Liver (tissue), 9 donors: ENCODE results near the gene CD200R1L. TPM values are rescaled to one million over a fixed set of nuclear protein-coding genes. Genes with fewer than 3 reads are reported as not detected.

ENCODE experiments used
- DNase-seq: peaks from one replicate; pipeline ENCODE4 v3.0.0-alpha.2; 2017; ENCODE audit warnings: low spot score
- H3K27ac ChIP-seq, 2 donors: one replicate each; pipeline ENCODE4 v1.7.0; 2013; ENCODE audit warnings: inconsistent platforms in 2 of 2, low read length in 2 of 2, control low read depth in 1 of 2, low read depth in 1 of 2, mild to moderate bottlenecking in 1 of 2
- H3K27me3 ChIP-seq, 4 donors: one replicate each; pipeline versions ENCODE4 v1.6.1 to v1.7.0; 2013; ENCODE audit warnings: low read length in 3 of 4, inconsistent platforms in 1 of 4, mild to moderate bottlenecking in 1 of 4, moderate library complexity in 1 of 4; ENCODE audit not compliant: control insufficient read depth in 4 of 4, insufficient read depth in 4 of 4
- H3K36me3 ChIP-seq, 4 donors: one replicate each; pipeline versions ENCODE4 v1.6.1 to v1.7.0; 2013; ENCODE audit warnings: low read length in 3 of 4, mild to moderate bottlenecking in 3 of 4, low read depth in 1 of 4, moderate library complexity in 1 of 4; ENCODE audit not compliant: control insufficient read depth in 4 of 4, insufficient read depth in 3 of 4
- H3K4me1 ChIP-seq, 4 donors: one replicate each; pipeline versions ENCODE4 v1.6.1 to v1.7.0; 2013; ENCODE audit warnings: low read length in 3 of 4, mild to moderate bottlenecking in 3 of 4, moderate library complexity in 1 of 4; ENCODE audit not compliant: control insufficient read depth in 4 of 4, insufficient read depth in 4 of 4
- H3K4me3 ChIP-seq, 3 donors: one replicate each; pipeline versions ENCODE4 v1.6.1 to v1.7.0; 2013; ENCODE audit warnings: low read length in 3 of 3, control low read depth in 1 of 3, low read depth in 1 of 3, mild to moderate bottlenecking in 1 of 3
- H3K9ac ChIP-seq, 2 donors: one replicate each; pipeline ENCODE4 v1.7.0; 2013; ENCODE audit warnings: low read length in 2 of 2, mild to moderate bottlenecking in 2 of 2, moderate library complexity in 2 of 2, control low read depth in 1 of 2, low read depth in 1 of 2
- H3K9me3 ChIP-seq, 4 donors: one replicate each; pipeline versions ENCODE4 v1.6.1 to v1.7.0; 2013; ENCODE audit warnings: low read length in 3 of 4; ENCODE audit not compliant: control insufficient read depth in 4 of 4
- ATF3 ChIP-seq: IDR thresholded peaks from 2 replicates; pipeline ENCODE4 v1.6.1; 2016; ENCODE audit warnings: antibody characterized with exemption
- EGR1 ChIP-seq, 2 donors: IDR thresholded peaks; 2 replicates each; pipeline ENCODE4 v1.6.1; 2016 to 2018; ENCODE audit warnings: antibody characterized with exemption in 2 of 2, low read depth in 2 of 2
- FOXA1 ChIP-seq: IDR thresholded peaks from 2 replicates; pipeline ENCODE4 v1.6.1; 2016; ENCODE audit warnings: antibody characterized with exemption
- GABPA ChIP-seq, 2 donors: IDR thresholded peaks in 1 of 2; conservative IDR thresholded peaks in 1 of 2; 2 replicates each; pipeline ENCODE4 v1.6.1; 2016; ENCODE audit warnings: antibody characterized with exemption in 2 of 2, mild to moderate bottlenecking in 1 of 2, moderate library complexity in 1 of 2
- HNF4G ChIP-seq: IDR thresholded peaks from 2 replicates; pipeline ENCODE4 v1.6.1; 2016; ENCODE audit warnings: antibody characterized with exemption
- JUND ChIP-seq, 2 donors: IDR thresholded peaks; 2 replicates each; pipeline ENCODE4 v1.6.1; 2016; ENCODE audit warnings: antibody characterized with exemption in 2 of 2
- NR2F2 ChIP-seq: IDR thresholded peaks from 2 replicates; pipeline ENCODE4 v1.6.1; 2016; ENCODE audit warnings: antibody characterized with exemption
- RAD21 ChIP-seq, 2 donors: IDR thresholded peaks; 2 replicates each; pipeline ENCODE4 v1.6.1; 2016; ENCODE audit warnings: antibody characterized with exemption in 2 of 2, mild to moderate bottlenecking in 2 of 2
- REST ChIP-seq: IDR thresholded peaks from 2 replicates; pipeline ENCODE4 v1.6.1; 2016; ENCODE audit warnings: antibody characterized with exemption, mild to moderate bottlenecking
- TAF1 ChIP-seq: conservative IDR thresholded peaks from 2 replicates; pipeline ENCODE4 v1.6.1; 2016; ENCODE audit warnings: antibody characterized with exemption, mild to moderate bottlenecking
- YY1 ChIP-seq: IDR thresholded peaks from 2 replicates; pipeline ENCODE4 v1.6.1; 2016; ENCODE audit warnings: antibody characterized with exemption, mild to moderate bottlenecking
- WGBS: extraction: QIAGEN DNeasy Blood & Tissue Kit; methylation state at CpG from one replicate; pipeline ENCODE4 v1.1.7; 2013; 5-methylcytosine and 5-hydroxymethylcytosine counted together
- polyA plus RNA-seq, 2 donors: library from polyadenylated mRNA; stranded (reverse) in 1 of 2; unstranded in 1 of 2; fragments of 200-250 nt in 1 of 2; fragments of >200 nt in 1 of 2; fragmentation: Nextera tagmentation in 1 of 2; extraction: Ambion mirVana in 1 of 2; gene quantifications; one replicate each; pipeline versions ENCODE4 v1.2.1 to v1.2.3, GENCODE V29; 2013 to 2015
- total RNA-seq, 2 donors: library from RNA; depleted of rRNA; stranded (reverse); fragments of >200 nt; gene quantifications; one replicate each; pipeline ENCODE4 v1.2.3, GENCODE V29; 2014
- TF ChIP-seq, protein P1 (sequence below): IDR thresholded peaks from 2 replicates; pipeline ENCODE4 v1.6.1; 2016; ENCODE audit warnings: antibody characterized with exemption
- TF ChIP-seq, protein P2 (sequence below): IDR thresholded peaks from 2 replicates; pipeline ENCODE4 v1.6.1; 2016; ENCODE audit warnings: antibody characterized with exemption
- donor health status: healthy.
- donor health status: healthy.
- donor health status: healthy.
- donor health status: healthy.
- donor health status: healthy.

Gene CD200R1L
- total and polyA plus RNA-seq, 4 donors, result not detected

DNA sequence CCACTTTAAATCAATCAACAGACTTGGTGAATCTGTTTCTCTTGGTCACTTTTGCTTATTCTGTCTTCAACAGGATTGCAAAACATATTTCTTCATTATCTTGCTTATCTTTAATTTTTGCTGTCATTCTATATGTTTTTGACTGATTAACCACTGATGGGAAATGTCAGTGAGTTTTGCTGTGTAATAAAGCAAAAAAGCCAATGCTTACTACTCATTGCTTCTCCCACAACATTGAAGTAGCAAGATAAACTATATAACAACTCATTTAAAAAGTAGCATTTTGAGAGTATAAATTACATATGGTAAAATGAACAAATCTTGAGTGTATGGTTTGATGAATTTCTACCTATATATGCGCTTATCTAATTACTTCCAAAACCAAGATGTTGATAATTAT is 892 bp downstream of the CD200R1L start:
- WGBS, result 61% methylated on average over 1 of the region's 1 CpG
- peaks cover 0 to 4% (median 2%) of the 10 kb centered on the region in 4 donors for H3K9me3 ChIP-seq

DNA sequence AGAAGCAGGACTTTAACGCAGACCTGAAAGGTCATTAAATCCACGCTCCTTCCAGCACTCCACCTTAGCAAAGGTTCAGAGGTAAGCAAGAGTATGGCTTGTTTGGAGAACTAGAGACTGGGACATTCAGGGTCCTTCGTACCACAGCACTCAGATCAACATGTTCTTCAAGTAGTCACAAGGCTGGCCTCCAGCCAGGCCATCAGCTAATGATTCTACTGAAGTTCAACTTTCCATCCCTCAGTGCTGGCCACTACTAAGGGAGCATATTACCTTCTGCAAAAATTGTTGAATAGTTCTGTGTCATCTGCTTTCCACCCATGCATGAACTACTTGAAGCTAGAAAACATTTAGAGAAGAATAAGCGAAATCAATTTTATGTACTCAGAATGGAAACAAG is 17.6 kb downstream of the CD200R1L start:
- no peak overlapping the region for H3K4me3 ChIP-seq
- no peaks in the 10 kb centered on the region for H3K4me1 ChIP-seq
- no peak for DNase-seq
- no peak overlapping the region for H3K9ac ChIP-seq
- H3K27me3 ChIP-seq, result no peaks in the 10 kb centered on the region
- H3K9me3 ChIP-seq, result no peaks in the 10 kb centered on the region
- no peaks in the 10 kb centered on the region for H3K36me3 ChIP-seq
- no peak overlapping the region for H3K27ac ChIP-seq
- 80% methylated on average over 4 of the region's 4 CpGs for WGBS
- TF ChIP-seq JUND (IDR thresholded peaks at IDR 0.05), result no peak
- no peak for TF ChIP-seq FOXA1
- TF ChIP-seq, protein P1, sequence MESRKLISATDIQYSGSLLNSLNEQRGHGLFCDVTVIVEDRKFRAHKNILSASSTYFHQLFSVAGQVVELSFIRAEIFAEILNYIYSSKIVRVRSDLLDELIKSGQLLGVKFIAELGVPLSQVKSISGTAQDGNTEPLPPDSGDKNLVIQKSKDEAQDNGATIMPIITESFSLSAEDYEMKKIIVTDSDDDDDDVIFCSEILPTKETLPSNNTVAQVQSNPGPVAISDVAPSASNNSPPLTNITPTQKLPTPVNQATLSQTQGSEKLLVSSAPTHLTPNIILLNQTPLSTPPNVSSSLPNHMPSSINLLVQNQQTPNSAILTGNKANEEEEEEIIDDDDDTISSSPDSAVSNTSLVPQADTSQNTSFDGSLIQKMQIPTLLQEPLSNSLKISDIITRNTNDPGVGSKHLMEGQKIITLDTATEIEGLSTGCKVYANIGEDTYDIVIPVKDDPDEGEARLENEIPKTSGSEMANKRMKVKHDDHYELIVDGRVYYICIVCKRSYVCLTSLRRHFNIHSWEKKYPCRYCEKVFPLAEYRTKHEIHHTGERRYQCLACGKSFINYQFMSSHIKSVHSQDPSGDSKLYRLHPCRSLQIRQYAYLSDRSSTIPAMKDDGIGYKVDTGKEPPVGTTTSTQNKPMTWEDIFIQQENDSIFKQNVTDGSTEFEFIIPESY, result no peak
- no peak for TF ChIP-seq HNF4G
- no peak for TF ChIP-seq ATF3
- TF ChIP-seq, protein P2, sequence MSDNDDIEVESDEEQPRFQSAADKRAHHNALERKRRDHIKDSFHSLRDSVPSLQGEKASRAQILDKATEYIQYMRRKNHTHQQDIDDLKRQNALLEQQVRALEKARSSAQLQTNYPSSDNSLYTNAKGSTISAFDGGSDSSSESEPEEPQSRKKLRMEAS, result no peak
- TF ChIP-seq EGR1 (IDR thresholded peaks at IDR 0.05; ENCODE audit: low read depth in 2 of 2), result no peak
- TF ChIP-seq RAD21 (IDR thresholded peaks at IDR 0.05), result no peak
- no peak for TF ChIP-seq YY1
- no peak for TF ChIP-seq NR2F2
- no peak for TF ChIP-seq TAF1

More for the DNA sequence above, 892 bp downstream of the CD200R1L start:
- DNase-seq, result no peak
- Histone ChIP-seq H3K36me3 (no peaks in the 10 kb centered on the region), H3K27ac (no peak overlapping the region), H3K4me3 (no peak overlapping the region), H3K9ac (no peak overlapping the region), H3K27me3 (no peaks in the 10 kb centered on the region), H3K4me1 (no peaks in the 10 kb centered on the region)
- TF ChIP-seq, protein P1, result no peak
- TF ChIP-seq ATF3 (no peak), YY1 (no peak), EGR1 (IDR thresholded peaks at IDR 0.05; ENCODE audit: low read depth in 2 of 2) (no peak), HNF4G (no peak), GABPA (IDR thresholded peaks at IDR 0.05 in 1 of 2, conservative IDR thresholded peaks at IDR 0.05 in 1 of 2) (no peak), REST (no peak), JUND (IDR thresholded peaks at IDR 0.05) (no peak), RAD21 (IDR thresholded peaks at IDR 0.05) (no peak), NR2F2 (no peak)
- TF ChIP-seq, protein P2, result no peak
